ENCODE data around the gene ELK1.

- TF ChIP-seq CTCF (IDR thresholded peaks at IDR 0.05) = no peak
- no peak for TF ChIP-seq POLR2AphosphoS5 (IDR thresholded peaks at IDR 0.05)
Observed at GRCh38 chrX:47645530-47645929, 4.8 kb downstream of the ELK1 start.

All from esophagus muscularis mucosa (tissue), 3 donors.